Muscle of leg (tissue), 16 donors: Measurements from ENCODE around the gene KRTAP5-1. TPM values are rescaled to one million over a fixed set of nuclear protein-coding genes. Genes with fewer than 3 reads are reported as not detected.
A peak's percentile ranks its signal among the peaks of the same experiment; 100 is the strongest.
"Not testable (repeated sequence)": the region's sequence is repeated elsewhere in the genome, so short reads cannot be mapped to it uniquely, and the experiment has no call there.

Source experiments
- DNase-seq: peaks from one replicate; pipeline ENCODE4 v3.0.0; 2013
- H3K27ac ChIP-seq: one replicate; pipeline ENCODE4 v1.5.1; 2013; ENCODE audit warnings: mild to moderate bottlenecking, low read length, control low read depth
- H3K27me3 ChIP-seq: one replicate; pipeline ENCODE4 v1.6.1; 2013; ENCODE audit warnings: low read length; ENCODE audit not compliant: control insufficient read depth, insufficient read depth
- H3K36me3 ChIP-seq: one replicate; pipeline ENCODE4 v1.6.1; 2013; ENCODE audit warnings: low read length; ENCODE audit not compliant: control insufficient read depth, insufficient read depth
- H3K4me1 ChIP-seq: one replicate; pipeline ENCODE4 v1.6.1; 2013; ENCODE audit warnings: low read length; ENCODE audit not compliant: control insufficient read depth, insufficient read depth
- H3K4me3 ChIP-seq: one replicate; pipeline ENCODE4 v1.5.1; 2013; ENCODE audit warnings: low read length, control low read depth
- H3K9me3 ChIP-seq: replicated peaks from 2 replicates; pipeline ENCODE4 v1.6.1; 2013; ENCODE audit warnings: low read depth, low read length; ENCODE audit not compliant: control insufficient read depth
- WGBS: methylation state at CpG from one replicate; pipeline ENCODE4 v1.1.5; 2013; ENCODE audit warnings: missing lambda C conversion rate; ENCODE audit not compliant: insufficient coverage; 5-methylcytosine and 5-hydroxymethylcytosine counted together
- long read RNA-seq, 11 donors: transcript quantifications; one replicate each; lab custom pipeline, GENCODE V29; 2026
- polyA plus RNA-seq, 8 donors: library from polyadenylated mRNA; unstranded; fragments of 120-200 nt; gene quantifications; one replicate each; pipeline versions ENCODE4 v1.2.1 to v1.2.3, GENCODE V29; 2013; ENCODE audit warnings: inconsistent platforms in 1 of 8, low replicate concordance in 1 of 8; ENCODE audit not compliant: insufficient read length in 8 of 8, insufficient read depth in 1 of 8
- total RNA-seq: library from RNA; stranded (reverse); fragments of 120-200 nt; gene quantifications from one replicate; pipeline ENCODE4 v1.2.4, GENCODE V29; 2013

KRTAP5-1 gene
- not detected for total RNA-seq
- under 1 TPM; 0.26 to 0.97 (median 0.54) TPM for polyA plus RNA-seq
- long read RNA-seq, donor 1: 0 reads
- long read RNA-seq, donor 2: 0 reads
- long read RNA-seq, donor 3, partial matches to known transcripts: 0 of 1 reads
- long read RNA-seq, donor 3, other reads (novel, unspliced or antisense): 0 of 1 reads
- long read RNA-seq, donor 4: 0 reads
- long read RNA-seq, donor 5, partial matches to known transcripts: 0 of 1 reads
- long read RNA-seq, donor 5, other reads (novel, unspliced or antisense): 0 of 1 reads
- long read RNA-seq, donor 6: 0 reads
- long read RNA-seq, donor 7: 0 reads
- long read RNA-seq, donor 8: 0 reads
- long read RNA-seq, donor 9, partial matches to known transcripts: 0 of 1 reads
- long read RNA-seq, donor 9, other reads (novel, unspliced or antisense): 0 of 1 reads
- long read RNA-seq, donor 10: 0 reads
- long read RNA-seq, donor 11: 0 reads

GRCh38 chr11:1584661-1585370, at the start of gene KRTAP5-1:
TSS of gene KRTAP5-1 (minus strand) at chr11:1585283. CDS start at chr11:1585249, 34 bp downstream.
- not testable (repeated sequence) for H3K4me1 ChIP-seq, H3K27ac ChIP-seq, H3K27me3 ChIP-seq, DNase-seq, H3K4me3 ChIP-seq, H3K36me3 ChIP-seq, H3K9me3 ChIP-seq
- 70% methylated on average over 8 of the region's 9 CpGs for WGBS

DNA sequence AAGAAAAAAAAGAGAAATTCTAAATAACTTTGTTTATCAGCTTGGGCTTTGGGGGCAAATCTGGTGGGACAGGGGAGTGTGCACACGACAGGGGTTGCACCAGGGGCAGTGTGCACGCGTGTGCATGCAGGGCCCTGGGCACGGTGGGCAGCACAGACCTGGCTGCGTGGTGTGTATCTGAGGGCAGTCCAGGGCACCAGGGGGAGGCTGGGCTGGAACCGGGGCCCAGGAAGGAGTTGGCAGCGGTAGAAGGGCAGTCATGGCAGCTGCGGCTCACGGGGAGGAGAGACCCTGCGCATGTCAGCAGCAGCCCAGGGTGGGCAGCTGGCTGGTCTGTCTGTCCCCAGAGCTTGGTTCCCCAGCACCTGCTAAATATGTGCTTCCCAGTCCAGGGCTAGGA, 48.8 kb upstream of the KRTAP5-1 start:
- DNase-seq: no peak
- Histone ChIP-seq H3K27me3 (peaks cover 33% of the 10 kb centered on the region), H3K4me1 (peaks cover 20% of the 10 kb centered on the region), H3K36me3 (no peaks in the 10 kb centered on the region), H3K9me3 (no peaks in the 10 kb centered on the region), H3K4me3 (no peak overlapping the region), H3K27ac (no peak overlapping the region)
- 80% methylated on average over 9 of the region's 10 CpGs for WGBS

- WGBS: 72% methylated on average over 10 of the region's 11 CpGs
- peaks cover 35% of the 10 kb centered on the region for H3K27me3 ChIP-seq
Observed at GRCh38 chr11:1632053-1632714, 47.1 kb upstream of the KRTAP5-1 start.

DNA sequence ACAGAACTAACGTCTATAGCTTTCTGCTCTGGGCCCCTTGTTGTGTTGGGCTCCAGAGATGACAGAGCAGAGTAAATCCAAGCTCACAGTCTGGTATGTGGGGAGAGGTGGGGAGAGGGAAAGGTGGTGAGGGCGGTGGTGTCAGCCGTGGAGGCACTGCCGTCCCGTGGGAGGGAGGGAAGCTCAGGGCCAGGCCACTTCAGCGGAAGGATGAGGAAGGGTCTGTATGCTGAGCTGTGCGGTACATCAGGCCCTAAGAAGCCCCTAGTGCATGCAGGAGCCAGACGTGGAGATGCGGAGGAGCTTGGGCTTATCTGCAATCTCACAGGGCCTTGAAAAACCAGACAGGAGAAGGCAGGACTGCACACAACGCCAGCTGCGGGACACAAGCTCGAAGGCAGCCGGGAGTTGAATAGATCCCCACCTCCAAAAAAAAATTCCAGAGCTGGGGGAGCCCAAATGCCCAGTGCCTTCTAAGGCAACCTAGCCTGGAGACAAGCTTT, 46.0 kb upstream of the KRTAP5-1 start:
- no peak for DNase-seq
- peaks cover 38% of the 10 kb centered on the region for H3K27me3 ChIP-seq
- H3K9me3 ChIP-seq: no peaks in the 10 kb centered on the region

More at GRCh38 chr11:1632053-1632714, 47.1 kb upstream of the KRTAP5-1 start:
- Histone ChIP-seq H3K4me1 (peaks cover 20% of the 10 kb centered on the region), H3K4me3 (no peak overlapping the region), H3K36me3 (no peaks in the 10 kb centered on the region), H3K9me3 (no peaks in the 10 kb centered on the region), H3K27ac (peak overlapping the region; percentile 7)
- DNase-seq: no peak

DNA sequence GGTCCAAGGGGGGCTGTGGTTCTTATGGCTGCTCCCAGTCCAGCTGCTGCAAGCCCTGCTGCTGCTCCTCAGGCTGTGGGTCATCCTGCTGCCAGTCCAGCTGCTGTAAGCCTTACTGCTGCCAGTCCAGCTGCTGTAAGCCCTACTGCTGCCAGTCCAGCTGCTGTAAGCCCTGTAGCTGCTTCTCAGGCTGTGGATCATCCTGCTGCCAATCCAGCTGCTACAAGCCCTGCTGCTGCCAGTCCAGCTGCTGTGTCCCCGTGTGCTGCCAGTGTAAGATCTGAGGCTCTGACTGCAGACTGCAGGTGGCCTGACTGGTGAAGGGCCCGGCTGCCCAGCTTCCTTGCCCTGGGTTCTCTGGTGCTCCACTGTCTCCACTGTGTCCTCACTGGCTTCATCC, 45.2 kb upstream of the KRTAP5-1 start:
- Histone ChIP-seq H3K36me3 (no peaks in the 10 kb centered on the region), H3K4me1 (peaks cover 20% of the 10 kb centered on the region), H3K4me3 (no peak overlapping the region), H3K9me3 (no peaks in the 10 kb centered on the region), H3K27me3 (peaks cover 37% of the 10 kb centered on the region), H3K27ac (no peak overlapping the region)
- DNase-seq: peak; percentile 67
- WGBS: 47% methylated on average over 2 of the region's 2 CpGs

More for the DNA sequence above, 46.0 kb upstream of the KRTAP5-1 start:
- Histone ChIP-seq H3K4me3 (no peak overlapping the region), H3K27ac (no peak overlapping the region), H3K36me3 (no peaks in the 10 kb centered on the region), H3K4me1 (peaks cover 20% of the 10 kb centered on the region)
- WGBS: 56% methylated on average over 11 of the region's 13 CpGs

- Histone ChIP-seq H3K36me3 (no peaks in the 10 kb centered on the region), H3K4me1 (peaks cover 20% of the 10 kb centered on the region), H3K4me3 (no peak within 1 kb of the TSS), H3K9me3 (no peaks in the 10 kb centered on the region), H3K27me3 (peaks cover 37% of the 10 kb centered on the region), H3K27ac (no peak within 1 kb of the TSS)
- DNase-seq: no peak
- WGBS: 73% methylated on average over 15 of the region's 26 CpGs
Observed at GRCh38 chr11:1629326-1630185, 44.5 kb upstream of the KRTAP5-1 start, which contains the start of gene KRTAP5-5. TSS of gene KRTAP5-5 (plus strand) at chr11:1629775. CDS start at chr11:1629841, 66 bp downstream.

DNA sequence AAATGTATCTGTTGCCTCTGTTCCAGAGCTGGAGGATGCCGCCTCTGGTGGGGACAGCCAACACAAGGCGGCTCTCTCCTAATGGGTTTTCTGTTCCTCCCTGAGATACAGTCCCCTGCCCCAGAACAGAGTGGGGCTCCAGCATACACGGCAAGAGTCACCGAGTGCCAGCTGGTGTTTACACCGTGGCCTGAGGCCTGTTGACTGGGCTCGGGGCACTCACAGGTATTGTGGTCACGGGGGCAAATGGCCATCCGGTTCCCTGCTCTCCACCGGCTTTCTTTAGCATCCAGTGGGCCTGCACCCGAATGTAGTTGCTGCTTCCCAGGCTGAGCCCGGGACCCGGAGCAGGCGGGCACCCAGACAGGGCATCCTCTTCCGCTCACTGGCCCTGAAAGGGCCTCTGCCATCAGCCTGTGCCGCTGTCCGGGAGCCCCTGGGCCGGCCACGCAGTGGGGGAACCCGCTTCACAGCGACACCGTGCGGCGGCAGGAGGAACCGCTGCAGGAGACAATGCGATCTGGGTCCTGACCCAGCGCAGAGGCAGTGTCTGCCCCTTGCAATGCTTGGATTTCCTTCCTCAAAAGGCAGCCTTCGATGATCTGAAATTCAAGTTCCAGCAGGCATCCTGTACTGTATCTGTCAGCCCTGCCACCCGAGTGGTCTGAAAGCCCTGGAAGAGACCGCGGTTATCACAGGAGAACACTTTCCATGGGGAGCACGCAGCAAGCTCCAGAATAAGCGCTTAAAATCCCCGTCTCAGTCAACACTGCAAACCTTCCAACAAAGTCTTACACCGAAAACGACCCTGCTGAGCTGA, 43.6 kb upstream of the KRTAP5-1 start:
- H3K9me3 ChIP-seq: no peaks in the 10 kb centered on the region
- 23% methylated on average over 28 of the region's 35 CpGs for WGBS
- H3K4me3 ChIP-seq: no peak overlapping the region
- peaks cover 16% of the 10 kb centered on the region for H3K4me1 ChIP-seq
- peak; percentile 39 for DNase-seq
- no peak overlapping the region for H3K27ac ChIP-seq
- H3K27me3 ChIP-seq: peaks cover 36% of the 10 kb centered on the region
- H3K36me3 ChIP-seq: no peaks in the 10 kb centered on the region

- DNase-seq: no peak
- H3K4me1 ChIP-seq: peaks cover 9% of the 10 kb centered on the region
- no peaks in the 10 kb centered on the region for H3K9me3 ChIP-seq
- WGBS: 90% methylated on average over 10 of the region's 13 CpGs
- H3K27me3 ChIP-seq: peaks cover 21% of the 10 kb centered on the region
- no peak overlapping the region for H3K4me3 ChIP-seq
- H3K36me3 ChIP-seq: no peaks in the 10 kb centered on the region
- H3K27ac ChIP-seq: no peak overlapping the region
Observed at GRCh38 chr11:1625541-1625940, 40.5 kb upstream of the KRTAP5-1 start.
